Right lobe of liver (tissue), 6 donors: Measurements from ENCODE around the gene GRID1. TPM values are rescaled to one million over a fixed set of nuclear protein-coding genes. Genes with fewer than 3 reads are reported as not detected.

ENCODE experiments used
- ATAC-seq, 4 donors: fragments of 200-7000 bp; cut with Tn5 transposase; one replicate each; pipeline ENCODE4 v1.9.1; 2020; ENCODE audit warnings: mild to moderate bottlenecking in 4 of 4, moderate library complexity in 4 of 4
- DNase-seq, 3 donors: peaks; one replicate each; pipeline ENCODE4 v3.0.0-alpha.2; 2020
- H3K27ac ChIP-seq, 3 donors: fragments of 200-600 bp; one replicate each; pipeline ENCODE4 v1.8.0; 2022
- H3K27me3 ChIP-seq, 2 donors: fragments of 200-600 bp; one replicate each; pipeline ENCODE4 v1.8.0; 2022
- H3K36me3 ChIP-seq, 4 donors: fragments of 200-600 bp; sonication (generic) in 1 of 4; one replicate each; pipeline versions ENCODE4 v1.5.1 to v1.8.0; 2017 to 2022; ENCODE audit warnings: control low read depth in 1 of 4
- H3K4me1 ChIP-seq, 4 donors: fragments of 200-600 bp; sonication (generic) in 1 of 4; one replicate each; pipeline versions ENCODE4 v1.5.1 to v1.8.0; 2017 to 2022; ENCODE audit warnings: control low read depth in 1 of 4
- H3K4me3 ChIP-seq, 3 donors: fragments of 200-600 bp; one replicate each; pipeline ENCODE4 v1.8.0; 2022
- H3K9me3 ChIP-seq, 4 donors: fragments of 200-600 bp; sonication (generic) in 1 of 4; one replicate each; pipeline versions ENCODE4 v1.5.1 to v1.8.0; 2017 to 2022; ENCODE audit warnings: control low read depth in 1 of 4
- POLR2A ChIP-seq: fragments of 450-650 bp; IDR thresholded peaks from one replicate; pipeline ENCODE4 v1.6.1; 2017; ENCODE audit warnings: antibody characterized with exemption, mild to moderate bottlenecking
- WGBS: methylation state at CpG from one replicate; pipeline ENCODE4 v1.1.6; 2018; ENCODE audit warnings: low coverage, low lambda C conversion rate; ENCODE audit not compliant: insufficient coverage; ENCODE audit errors: missing lambda C conversion rate; 5-methylcytosine and 5-hydroxymethylcytosine counted together
- intact Hi-C, 2 donors: fragments of 100-400 bp; cut with DNase I; formaldehyde crosslinking; loops; one replicate each; pipeline versions ENCODE4 v1.11.2 to v1.14.1; 2022
- microRNA counts: library from miRNA; unstranded; fragments of <30 nt; microRNA quantifications from one replicate; lab custom pipeline; 2016
- microRNA-seq, 2 donors: library from miRNA; unstranded; fragments of <30 nt; microRNA quantifications; one replicate each; pipeline ENCODE4, GENCODE V29; 2019 to 2020
- small RNA-seq, 2 experiments: library from RNA; depleted of rRNA; stranded (forward); fragments of <200 nt; gene quantifications; one replicate each; pipeline ENCODE3, GENCODE V24; 2016
- total RNA-seq, 6 experiments: library from RNA; depleted of rRNA in 2 of 6; stranded (reverse); fragments of >200 nt in 2 of 6; fragmentation: NEBNext Ultra II Directional in 3 of 6; extraction: Animal tissue kit (Norgen Biotek cat#: 25700) in 3 of 6; gene quantifications; one replicate each; pipeline versions ENCODE4 v1.1.0 to v1.2.4, GENCODE V29; 2016 to 2023
- TF ChIP-seq, protein P1 (sequence below), 4 donors: fragments of 200-600 bp in 3 of 4; fragments of 450-650 bp in 1 of 4; IDR thresholded peaks; one replicate each; pipeline versions ENCODE4 v1.5.1 to v1.8.0; 2016 to 2022; ENCODE audit warnings: antibody characterized with exemption in 4 of 4, mild to moderate bottlenecking in 2 of 4
- donor health status: DM: no; HTN: yes; CAD: no.
- donor health status: DM: no; HTN: no; CAD: no.
- donor health status: DM: no; HTN: no; CAD: no.
- donor health status: DM: no; HTN: yes; CAD: no.
- donor health status: DM: no; HTN: yes; CAD: no.

Gene GRID1
- total RNA-seq, 6 experiments from 2014 or later: 0.05 to 1.9 (median 0.81) TPM

DNA sequence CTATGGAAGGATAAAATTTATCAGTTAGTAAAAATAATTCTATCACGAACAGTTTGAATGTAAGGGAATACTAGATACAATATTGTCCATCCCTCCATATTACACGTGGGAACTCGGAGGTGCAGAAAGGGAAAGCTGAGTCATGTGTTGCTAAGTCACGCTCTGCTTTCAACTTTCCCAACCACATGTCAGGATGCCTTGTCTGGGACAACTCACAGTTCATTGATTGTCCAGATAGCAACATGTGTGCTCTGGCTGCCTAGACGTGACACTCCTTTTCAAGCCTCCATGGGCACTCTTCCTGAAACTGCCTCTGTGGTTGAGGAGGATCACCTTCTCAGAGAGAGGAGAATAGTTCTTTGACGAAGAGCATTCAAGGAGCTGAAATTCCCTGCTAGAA is 808.1 kb downstream of the GRID1 start:
- no peaks in the 10 kb centered on the region for H3K9me3 ChIP-seq
- TF ChIP-seq, protein P1, sequence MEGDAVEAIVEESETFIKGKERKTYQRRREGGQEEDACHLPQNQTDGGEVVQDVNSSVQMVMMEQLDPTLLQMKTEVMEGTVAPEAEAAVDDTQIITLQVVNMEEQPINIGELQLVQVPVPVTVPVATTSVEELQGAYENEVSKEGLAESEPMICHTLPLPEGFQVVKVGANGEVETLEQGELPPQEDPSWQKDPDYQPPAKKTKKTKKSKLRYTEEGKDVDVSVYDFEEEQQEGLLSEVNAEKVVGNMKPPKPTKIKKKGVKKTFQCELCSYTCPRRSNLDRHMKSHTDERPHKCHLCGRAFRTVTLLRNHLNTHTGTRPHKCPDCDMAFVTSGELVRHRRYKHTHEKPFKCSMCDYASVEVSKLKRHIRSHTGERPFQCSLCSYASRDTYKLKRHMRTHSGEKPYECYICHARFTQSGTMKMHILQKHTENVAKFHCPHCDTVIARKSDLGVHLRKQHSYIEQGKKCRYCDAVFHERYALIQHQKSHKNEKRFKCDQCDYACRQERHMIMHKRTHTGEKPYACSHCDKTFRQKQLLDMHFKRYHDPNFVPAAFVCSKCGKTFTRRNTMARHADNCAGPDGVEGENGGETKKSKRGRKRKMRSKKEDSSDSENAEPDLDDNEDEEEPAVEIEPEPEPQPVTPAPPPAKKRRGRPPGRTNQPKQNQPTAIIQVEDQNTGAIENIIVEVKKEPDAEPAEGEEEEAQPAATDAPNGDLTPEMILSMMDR (IDR thresholded peaks at IDR 0.05): no peak
- TF ChIP-seq POLR2A: no peak
- intact Hi-C loops: no loop called here

GRCh38 chr10:85557706-85558105 is 808.9 kb downstream of the GRID1 start:
- TF ChIP-seq POLR2A: no peak
- TF ChIP-seq, protein P1 (IDR thresholded peaks at IDR 0.05): no peak
- no peaks in the 10 kb centered on the region for H3K27me3 ChIP-seq
- WGBS: 53% methylated on average over 2 of the region's 2 CpGs

More for the DNA sequence above, 808.1 kb downstream of the GRID1 start:
- Histone ChIP-seq H3K36me3 (no peaks in the 10 kb centered on the region), H3K4me3 (no peak overlapping the region), H3K27ac (no peak overlapping the region), H3K27me3 (no peaks in the 10 kb centered on the region), H3K4me1 (no peaks in the 10 kb centered on the region)
- 64% methylated on average over 6 of the region's 6 CpGs for WGBS
- DNase-seq (no peak), ATAC-seq (no peak)

DNA sequence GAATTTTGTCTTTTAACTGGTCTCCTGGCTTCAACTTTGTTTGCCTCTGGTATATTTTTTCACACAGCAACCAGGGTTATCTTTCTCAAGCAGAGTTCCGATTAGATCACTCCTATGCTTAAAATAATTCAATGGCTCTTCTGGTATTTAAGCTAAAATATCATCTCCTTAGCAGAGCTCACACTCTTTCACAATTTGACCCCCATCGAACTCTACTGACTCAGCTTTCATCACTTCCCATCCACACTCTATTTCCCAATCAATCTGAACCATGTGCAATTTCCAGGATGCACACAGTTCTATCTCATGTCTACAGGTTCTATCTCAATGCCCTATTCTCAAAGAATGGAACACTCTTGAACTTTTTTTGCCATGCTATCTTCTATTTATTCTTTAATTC is 809.5 kb downstream of the GRID1 start:
- intact Hi-C loops: no loop called here
- ATAC-seq (peak in 3 of 4 donors; percentile 51 to 87 (median 69)), DNase-seq (no peak)
- no peaks in the 10 kb centered on the region for H3K4me1 ChIP-seq
- 25% methylated on average over 2 of the region's 2 CpGs for WGBS
- no peak overlapping the region for H3K4me3 ChIP-seq
- no peaks in the 10 kb centered on the region for H3K9me3 ChIP-seq
- H3K27ac ChIP-seq: no peak overlapping the region
- no peaks in the 10 kb centered on the region for H3K36me3 ChIP-seq
- H3K27me3 ChIP-seq: no peaks in the 10 kb centered on the region
- TF ChIP-seq POLR2A: no peak
- TF ChIP-seq, protein P1 (IDR thresholded peaks at IDR 0.05): no peak

More at GRCh38 chr10:85557706-85558105, 808.9 kb downstream of the GRID1 start:
- Histone ChIP-seq H3K4me3 (no peak overlapping the region), H3K27ac (no peak overlapping the region), H3K9me3 (no peaks in the 10 kb centered on the region), H3K36me3 (no peaks in the 10 kb centered on the region), H3K4me1 (no peaks in the 10 kb centered on the region)
- ATAC-seq: no peak
- intact Hi-C loops: no loop called here
- DNase-seq: no peak

MicroRNAs within 50 kb of the gene (microRNA counts, 767-probe panel; counts per million panel counts)
- 237 counts per million for microRNA hsa-miR-346 (lab: Ali Mortazavi, UCI)

Small RNA genes lying within 50 kb of the gene (microRNA-seq; reads per million reads assigned to microRNA genes)
- 0.64 to 3.5 reads per million in 2 donors for gene MIR346

Small RNA genes lying within 50 kb of the gene (small RNA-seq; reads per million reads assigned to genes)
- gene MIR346: 0 reads per million in 2 experiments
- gene RF02271: 0 reads per million in 2 experiments
- 0 reads per million in 2 experiments for gene RN7SKP238
- 0 reads per million in 2 experiments for gene RNA5SP322

Other genes with a start within 250 kb of the GRID1 start
- 10 to 100 TPM; 13.4 to 21.3 (median 18.8) TPM for gene WAPL, start 155.0 kb upstream of the GRID1 start, total RNA-seq